Activated naive CD8-positive, alpha-beta T cell treated with anti-CD3 and anti-CD28 coated beads, Interleukin-2, amount 50 U/mL, for 16 hours (primary cell): ENCODE data around the gene KRT13.
"Not testable (repeated sequence)": the region's sequence is repeated elsewhere in the genome, so short reads cannot be mapped to it uniquely, and the experiment has no call there.

ENCODE experiments used
- DNase-seq: peaks from one replicate; pipeline ENCODE4 v3.0.0-alpha.2; 2020; ENCODE audit warnings: low read depth, low spot score

Gene KRT13

DNA sequence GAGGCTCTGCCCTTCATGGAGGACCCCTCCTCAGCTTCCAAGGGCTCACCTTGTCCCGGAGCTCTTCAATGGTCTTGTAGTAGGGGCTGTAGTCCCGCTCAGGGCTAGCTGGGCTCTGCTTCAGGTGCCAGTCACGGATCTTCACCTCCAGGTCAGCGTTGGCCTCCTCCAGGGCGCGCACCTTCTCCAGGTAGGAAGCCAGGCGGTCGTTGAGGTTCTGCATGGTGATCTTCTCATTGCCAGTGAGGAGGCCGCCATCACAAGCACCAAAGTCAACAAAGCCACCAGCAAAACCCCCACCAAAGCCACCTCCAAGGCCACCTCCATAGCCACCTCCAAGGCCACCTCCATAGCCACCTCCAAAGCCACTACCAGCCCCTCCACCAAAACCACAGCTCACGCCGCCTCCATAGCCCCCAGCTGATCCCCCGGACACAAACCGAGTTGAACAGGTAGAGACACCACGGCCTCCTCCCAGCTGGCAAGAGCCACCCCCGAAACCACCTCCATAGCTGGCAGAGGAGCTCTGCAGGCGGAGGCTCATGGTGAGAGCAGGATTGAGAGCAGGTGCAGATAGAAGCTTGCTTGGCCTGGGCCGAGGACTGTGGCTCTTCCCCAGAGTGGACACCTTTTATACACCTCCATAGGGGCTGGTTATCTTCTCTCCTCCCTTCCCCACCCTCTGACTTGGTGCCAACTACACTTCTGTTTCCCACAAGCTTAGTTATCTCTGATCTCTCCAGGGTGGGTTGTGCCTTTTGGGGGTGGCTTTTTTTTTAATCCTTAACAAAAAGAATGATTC is at the start of gene KRT13:
KRT13 (minus strand) TSS at position 606 of the 802 bp plus-strand sequence; CDS start at position 544, 62 bp downstream.
- DNase-seq = no peak

DNA sequence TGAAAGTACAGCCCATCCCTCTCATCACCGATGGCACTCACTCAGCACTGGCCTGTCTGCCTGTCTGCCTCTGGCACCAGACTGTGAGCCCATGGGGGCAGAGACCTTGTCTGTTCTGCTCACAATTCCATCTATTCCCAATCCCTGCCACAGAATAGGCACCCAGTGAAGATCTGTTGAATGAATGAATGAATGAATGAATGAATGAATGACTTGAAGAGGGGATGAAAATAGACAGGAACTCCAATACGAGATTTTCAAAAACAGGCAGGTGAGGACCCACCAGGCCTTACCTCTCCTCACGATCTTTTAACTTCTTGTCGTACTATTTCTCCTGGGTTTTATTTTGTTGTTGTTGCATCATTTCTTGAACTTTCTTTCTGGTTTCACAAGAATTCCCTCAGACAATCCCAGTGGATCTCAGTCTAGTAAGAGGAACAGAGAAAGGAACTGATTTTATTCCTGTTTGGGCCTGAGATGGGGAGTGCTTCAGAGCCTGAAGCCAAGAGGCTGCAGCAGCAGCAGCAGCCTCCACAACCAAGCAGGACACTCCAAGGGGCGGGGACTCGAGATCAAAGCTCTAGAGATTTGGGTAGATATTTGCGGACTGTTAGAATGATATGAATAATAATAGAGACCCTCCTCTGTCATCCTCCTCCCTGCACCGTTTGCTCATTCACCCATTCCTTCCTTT is 48.7 kb upstream of the KRT13 start:
- no peak for DNase-seq

DNA sequence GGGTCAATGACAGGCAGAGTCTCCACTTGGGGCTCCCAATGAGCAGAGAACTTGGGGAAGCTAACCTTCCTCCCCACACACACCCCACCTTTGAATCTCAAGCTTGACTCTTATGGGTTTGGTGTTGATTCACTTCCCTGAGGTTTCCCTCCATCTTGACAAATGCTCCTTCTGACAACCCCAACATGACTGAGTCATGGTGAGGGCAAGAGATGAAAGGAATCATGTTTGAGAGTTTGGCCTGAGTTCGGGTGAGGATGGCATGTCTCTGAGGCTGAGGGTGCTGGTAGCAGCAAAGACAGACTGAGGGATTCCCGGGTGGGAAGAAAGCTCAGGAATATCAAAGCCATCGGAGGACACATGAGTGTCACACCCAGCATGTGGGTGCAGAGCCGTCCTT is 47.8 kb upstream of the KRT13 start:
- DNase-seq = no peak

DNA sequence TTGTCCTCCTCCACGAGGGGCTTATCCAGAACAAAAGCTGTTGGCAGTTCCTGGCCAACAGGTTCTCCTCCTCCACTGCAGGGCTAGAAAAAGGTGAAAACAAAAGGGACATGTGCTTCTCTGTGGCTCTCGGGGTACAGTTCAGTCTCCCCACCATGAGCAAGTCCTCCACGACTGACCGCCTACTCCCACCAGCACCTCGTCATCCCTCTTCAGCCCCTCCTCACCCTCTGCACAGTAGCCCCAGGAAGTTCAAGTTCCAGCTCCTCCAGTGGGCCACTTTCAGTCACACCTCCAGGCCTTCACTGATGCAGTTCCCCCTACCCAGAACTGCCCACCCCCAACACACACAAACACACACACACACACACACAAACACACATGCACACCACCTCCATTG is 47.0 kb upstream of the KRT13 start:
- DNase-seq = no peak

DNA sequence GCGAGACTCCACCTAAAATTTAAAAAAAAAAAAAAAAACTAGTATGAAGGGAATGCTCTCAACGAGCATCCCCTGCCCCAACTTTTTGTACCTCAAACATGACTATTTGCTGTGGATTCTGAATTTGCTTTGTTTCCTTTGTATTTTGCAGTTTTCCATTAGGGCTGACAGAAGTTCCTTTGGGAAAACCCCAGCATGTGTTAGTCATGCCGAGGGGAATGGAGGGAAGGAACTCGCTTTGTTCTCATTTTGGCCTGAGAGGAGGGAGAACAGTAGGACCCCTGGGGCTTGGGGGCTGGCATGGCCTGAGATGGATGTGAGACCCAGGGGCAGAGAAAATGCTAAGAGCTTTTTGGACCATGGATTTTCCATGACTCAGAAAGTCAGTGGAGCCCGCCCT is 46.0 kb upstream of the KRT13 start:
- DNase-seq = no peak

DNA sequence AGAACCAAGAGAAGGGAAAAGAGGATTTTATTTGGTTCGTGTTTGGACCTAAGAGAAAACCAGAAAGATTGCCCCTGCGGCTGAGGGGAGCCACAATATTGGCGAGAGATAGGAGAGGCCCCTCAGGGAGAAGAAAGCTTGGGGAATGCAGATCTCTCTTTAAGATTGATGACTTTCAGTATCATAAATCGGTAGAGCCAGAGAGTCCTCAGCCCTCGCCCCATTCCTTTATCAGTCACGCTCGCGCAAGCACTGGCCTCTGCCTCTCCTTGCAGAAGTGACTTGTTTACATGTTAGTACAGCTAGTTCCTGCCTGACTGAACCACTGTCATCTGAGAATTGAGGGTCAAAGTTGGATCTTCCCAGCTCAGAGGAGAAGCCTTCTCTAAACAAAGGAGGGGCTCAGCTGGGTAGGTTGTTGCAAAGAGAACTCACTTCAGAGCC is 44.2 kb upstream of the KRT13 start:
- DNase-seq = no peak

DNA sequence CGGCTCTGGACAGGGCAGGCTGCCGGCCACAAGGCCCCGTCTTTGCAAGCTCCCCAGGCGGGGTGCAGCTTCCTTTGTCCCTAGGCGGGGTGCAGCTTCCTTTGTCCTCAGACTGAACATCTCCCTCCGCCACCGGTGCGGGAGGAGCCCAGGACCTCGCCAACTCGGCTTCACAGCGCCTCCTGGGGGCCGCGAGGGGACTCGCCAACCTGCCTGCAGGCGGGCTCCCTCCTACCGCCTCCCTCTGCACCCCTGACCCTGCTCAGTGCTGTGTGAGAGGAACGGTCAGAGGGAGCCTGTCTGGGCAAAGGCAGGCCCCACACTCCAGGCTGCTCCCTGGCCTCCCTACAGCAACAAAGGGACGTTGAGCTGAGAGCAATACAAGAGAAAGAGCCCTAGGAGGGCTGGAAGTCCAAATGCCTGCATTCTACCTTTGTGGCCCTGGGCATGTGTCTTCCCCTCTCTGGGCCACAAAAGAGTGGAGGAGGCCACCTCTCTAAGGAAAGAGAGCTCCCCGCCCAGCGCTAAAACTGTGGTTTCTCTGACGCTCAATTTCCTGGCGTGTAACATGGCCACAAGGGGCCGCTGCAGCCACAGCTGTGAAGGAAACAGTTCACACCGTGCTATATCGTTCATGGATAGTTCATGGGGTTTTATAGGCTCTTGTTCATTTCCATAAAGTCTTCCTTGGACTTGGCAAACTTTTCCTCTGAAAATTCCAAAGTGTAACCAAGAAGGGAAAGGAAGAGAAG is 43.6 kb upstream of the KRT13 start:
- peak; percentile 62 for DNase-seq

DNA sequence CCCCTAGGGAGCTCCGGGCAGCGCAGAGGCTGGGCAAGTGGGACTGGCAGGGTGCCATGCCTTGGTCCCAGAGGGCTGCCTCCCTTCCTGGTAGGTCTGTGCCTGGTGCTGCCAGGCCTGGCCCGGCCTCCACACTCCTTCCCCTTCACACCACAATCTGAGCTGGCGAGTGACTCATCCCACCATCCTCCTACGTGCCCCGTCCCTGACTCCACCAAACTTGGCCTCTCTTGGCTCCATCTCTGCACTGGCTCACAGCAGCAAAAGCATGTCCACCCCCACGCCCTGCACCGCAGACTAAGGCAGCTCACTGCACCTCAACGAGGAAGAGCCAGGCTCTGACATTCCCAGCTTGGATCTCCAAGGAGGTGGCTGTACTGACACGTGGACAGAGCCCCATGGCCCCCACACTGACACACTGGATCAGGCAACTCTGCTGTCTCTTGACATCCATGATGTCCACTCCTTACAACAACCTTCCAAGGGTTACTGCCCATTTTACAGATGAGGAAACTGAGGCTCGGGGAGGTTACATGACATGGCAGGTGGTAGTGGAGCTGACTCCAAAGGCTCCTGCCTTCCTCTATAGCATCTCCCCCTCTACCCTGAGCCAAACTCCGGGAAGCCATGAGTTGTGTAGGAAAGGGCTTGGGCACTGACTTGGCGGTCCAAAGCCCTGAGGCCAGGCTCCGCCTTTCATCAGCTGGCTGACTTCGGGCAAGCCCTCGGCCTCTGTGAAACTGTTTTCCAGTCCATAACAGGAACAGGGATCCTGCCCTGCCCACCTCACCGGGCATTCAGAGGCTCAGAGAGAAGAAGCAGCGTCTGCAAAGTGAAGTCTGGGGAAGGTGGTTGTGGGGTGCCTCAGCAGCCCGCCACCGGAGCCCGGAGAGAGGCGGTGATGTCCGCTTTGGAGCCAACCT is 42.8 kb upstream of the KRT13 start:
- DNase-seq = peak; percentile 34

DNA sequence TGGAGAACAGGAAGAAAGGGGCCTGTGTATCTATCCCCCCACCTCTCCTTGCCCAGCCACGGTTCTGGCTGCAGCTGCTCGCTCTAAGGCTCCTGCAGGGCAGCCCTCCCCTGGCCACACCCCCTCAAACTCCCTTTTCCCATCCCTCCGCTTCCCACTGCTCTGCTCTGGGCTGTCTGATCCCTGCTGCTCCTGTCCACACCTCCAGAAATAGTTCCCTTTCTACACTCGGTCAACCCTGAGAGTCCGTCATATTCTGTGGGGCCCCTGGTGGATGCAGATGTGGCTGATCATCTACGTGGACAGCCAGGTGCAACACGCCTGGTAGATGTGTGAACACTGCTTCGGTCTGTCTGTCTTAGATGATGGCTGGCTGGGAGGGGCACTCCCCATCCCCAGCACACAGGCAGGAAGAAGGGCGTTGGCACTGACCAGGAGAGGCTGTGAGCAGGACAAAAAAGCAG is 42.0 kb upstream of the KRT13 start:
- no peak for DNase-seq

DNA sequence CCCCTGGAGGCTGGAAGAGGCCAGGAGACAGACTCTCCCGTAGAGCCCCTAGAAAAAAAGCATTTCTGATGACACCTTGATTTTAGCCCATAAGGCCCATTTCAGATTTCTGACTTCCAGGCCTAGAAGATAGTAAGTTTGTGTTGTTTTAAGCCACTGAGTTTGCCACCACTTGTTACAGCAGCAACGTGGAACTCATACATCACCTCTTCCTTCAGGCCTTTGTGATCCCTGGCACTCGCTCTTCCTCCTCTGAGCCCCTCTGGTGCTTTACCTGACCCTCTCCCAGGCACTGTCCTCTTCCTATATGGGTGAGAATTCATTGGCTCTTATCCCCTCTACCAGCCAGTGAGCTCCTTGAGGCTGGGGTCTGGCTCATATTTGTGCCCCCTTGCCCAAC is 41.4 kb upstream of the KRT13 start:
- no peak for DNase-seq

DNA sequence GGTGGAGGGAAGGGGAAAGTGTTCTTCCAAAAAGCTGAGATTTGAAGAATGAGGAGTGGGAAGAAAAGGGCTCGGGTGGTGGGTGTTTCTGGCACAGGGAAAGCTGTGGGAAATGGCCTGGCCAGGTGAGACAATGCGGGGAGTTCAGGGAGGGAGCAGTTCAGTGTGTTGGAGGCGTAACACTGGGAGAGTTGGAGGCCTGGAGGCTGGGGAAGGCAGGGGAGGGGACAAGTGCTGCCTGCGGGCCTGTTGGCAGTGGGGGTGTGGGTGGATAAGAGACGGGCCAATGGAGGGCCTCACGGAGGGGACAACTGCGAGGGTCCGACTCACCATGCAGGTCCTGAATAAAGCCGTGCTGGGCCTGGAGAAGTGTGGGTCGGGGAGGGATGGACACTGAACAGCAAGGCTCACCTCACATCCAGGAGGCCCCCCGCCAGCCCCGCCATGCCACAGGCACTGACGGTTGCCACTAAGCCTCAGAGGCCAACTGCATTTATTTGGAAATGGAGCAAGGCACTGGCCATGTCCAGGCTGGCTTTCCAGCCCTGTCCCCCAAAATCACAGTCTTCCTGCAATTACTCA is 40.5 kb upstream of the KRT13 start:
- DNase-seq = no peak

DNA sequence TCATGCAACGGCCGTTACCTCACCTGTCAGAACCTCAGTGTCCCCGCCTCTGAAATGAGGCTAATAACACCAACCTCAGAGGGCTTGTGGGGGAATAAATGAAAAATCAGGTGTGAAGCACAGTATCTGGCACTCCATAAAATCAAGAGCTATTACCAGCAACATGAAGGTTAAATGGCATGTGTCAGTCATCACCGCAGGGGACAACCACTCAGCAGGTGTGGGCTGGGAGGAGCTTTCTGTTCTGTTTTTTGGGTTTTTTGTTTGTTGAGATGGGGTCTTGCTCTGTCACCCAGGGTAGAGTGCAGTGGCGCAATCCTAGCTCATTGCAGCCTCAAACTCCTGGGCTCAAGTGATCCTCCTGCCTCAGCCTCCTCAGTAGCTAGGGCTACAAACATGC is 39.5 kb upstream of the KRT13 start:
- no peak for DNase-seq

DNA sequence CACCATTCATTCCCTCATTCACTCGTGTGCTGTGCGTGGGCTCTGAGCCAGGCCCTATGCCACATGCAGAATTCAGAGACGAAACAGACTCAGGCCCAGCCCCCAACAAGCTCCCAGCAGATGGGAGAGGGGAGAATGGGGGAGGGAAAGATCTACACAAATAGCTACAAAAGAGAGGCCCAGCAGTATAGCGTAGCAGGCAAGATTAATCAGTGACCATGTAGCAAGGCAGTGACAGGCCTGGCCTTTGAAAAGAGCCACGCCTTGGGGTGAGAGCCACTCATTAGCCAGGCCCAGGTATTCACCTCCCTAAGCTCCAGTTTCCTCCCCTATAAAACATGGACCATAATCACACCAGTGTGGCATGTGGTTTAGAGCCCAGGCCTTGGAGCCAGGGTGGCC is 39.1 kb upstream of the KRT13 start:
- DNase-seq = no peak

DNA sequence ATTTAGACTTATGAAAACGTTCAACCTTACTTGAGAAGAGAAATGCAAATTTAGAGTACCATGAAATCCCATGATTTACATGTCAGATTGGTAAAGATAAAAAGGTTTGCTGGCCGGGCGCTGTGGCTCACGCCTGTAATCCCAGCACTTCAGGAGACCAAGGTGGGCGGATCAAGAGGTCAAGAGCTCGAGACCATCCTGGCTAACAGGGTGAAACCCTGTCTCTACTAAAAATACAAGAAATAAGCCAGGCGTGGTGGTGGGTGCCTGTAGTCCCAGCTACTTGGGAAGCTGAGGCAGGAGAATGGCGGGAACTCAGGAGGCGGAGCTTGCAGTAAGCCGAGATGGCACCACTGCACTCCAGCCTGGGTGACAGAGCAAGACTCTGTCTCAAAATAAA is 37.4 kb upstream of the KRT13 start:
- not testable (repeated sequence) for DNase-seq

DNA sequence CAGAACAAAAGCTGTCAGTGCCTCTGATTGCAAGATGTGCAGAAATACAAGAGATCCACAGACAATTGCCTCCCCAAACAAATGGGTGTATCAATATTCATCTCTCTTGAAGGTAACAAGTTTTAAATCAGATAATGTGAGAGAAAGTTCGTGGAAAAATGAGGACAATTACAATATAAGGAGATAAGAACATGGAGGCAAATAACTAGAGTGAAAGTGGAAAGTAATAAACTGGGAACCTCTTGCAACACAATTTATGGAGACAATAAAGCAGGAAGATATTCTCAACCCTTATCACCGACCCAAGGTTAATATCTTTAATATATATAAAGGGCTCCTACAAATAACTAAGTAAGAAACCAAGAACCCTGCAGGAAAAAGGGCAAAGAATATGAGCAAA is 36.9 kb upstream of the KRT13 start:
- DNase-seq = no peak

DNA sequence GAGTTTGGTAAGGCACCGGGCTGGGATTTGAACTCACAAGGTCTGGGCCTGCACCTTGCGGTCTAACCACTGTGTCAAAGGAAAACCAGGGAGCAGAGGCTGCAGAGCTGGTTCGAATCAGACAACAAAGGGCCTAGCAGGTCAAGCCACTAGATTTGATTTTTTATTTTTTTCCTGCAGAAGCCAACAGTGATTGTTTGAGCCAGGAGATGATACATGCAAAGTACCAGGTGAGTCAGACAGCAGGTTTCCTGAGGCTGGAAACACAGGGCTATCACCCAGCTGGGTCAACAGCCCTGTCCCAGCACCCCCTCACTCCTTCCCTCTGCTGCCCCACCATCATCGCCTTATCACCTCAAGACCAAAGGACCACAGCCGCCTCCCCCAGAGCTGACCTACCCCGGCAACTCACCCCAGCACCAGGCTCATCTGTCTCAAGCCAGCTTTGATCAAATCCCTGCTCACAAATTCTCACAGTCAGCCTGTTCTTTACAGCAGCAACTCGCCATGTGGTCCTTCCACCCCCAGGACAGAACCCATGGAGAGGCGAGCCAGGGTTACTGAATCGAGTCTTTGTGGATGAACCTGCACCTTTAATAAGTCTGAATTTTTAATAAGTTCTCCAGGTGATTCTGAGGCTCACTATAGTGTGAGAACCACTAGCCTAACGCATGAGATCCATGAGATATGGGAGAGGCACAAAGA is 35.7 kb upstream of the KRT13 start:
- DNase-seq = no peak

DNA sequence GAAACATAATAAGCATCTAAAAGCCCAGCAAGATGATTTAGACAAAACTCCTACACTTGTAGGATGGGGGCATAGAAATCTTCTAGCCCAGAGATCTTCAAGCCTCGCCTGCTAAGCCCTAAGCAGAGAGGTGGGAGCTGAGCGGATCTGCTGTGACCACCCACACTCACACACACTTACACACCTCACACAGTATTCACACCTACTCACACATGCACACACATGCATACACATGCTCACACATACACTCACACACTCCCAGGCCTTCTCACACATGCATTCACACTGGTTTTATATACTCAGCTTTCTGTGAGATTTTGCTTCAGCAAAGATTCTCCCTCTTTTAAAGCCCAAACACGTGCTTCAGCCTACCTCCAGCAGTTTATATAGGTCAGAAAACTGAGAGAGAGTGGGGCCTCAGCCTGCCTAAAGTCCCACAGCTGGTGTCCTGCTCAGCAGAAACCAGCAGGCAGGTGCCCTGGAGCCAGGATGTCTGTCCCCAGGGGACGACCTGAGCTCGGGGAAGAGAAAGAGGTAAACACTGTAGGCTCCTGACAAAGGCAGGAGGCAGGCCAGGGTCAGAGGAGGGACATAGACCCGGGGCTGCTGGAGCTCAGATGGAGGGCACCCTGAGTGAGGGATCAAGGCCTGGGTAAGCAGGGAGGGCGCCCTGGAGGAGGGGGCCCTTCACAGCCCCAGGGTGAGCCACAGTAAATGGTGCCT is 34.7 kb upstream of the KRT13 start:
- no peak for DNase-seq

DNA sequence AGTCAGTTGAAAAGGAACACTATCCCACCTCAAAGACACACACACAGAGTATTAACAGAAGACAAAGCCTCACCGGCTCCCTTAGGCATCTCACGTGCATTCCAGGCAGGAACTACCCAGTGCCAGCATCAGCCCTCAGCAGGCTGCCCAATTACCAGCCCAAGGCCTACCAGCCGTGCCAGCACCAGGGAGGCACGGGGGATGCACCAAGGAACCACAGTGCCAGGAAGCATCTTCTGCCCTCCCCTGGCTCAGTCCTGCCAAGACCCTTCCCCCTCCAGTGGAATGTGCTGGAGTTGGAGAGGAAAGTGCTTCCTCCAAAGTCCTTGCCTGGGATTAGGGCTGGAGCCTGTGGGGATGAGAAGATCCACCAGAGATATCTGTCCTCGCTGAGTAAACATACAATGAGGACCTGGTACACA is 33.7 kb upstream of the KRT13 start:
- DNase-seq = no peak

DNA sequence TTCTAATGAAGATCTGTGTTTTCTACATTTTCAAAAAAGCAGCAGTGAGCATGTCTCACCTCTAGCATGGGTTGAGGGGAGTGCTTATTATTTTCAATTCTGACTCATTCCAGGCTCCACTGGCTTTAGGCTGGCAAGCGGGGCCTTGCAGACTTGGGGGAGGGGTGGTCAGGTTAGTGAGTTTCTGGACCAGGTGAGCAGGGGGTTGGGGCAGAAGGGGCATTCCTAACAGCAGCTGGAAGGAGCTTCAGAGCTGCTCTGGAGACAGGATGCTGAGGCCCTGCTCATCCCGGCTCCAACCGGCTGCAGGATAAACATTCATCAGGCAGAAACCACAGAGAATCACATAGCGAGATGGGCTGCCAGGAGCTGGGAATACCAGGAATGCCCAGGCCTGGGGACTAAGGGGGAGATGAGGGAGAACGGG is 33.2 kb upstream of the KRT13 start:
- no peak for DNase-seq

DNA sequence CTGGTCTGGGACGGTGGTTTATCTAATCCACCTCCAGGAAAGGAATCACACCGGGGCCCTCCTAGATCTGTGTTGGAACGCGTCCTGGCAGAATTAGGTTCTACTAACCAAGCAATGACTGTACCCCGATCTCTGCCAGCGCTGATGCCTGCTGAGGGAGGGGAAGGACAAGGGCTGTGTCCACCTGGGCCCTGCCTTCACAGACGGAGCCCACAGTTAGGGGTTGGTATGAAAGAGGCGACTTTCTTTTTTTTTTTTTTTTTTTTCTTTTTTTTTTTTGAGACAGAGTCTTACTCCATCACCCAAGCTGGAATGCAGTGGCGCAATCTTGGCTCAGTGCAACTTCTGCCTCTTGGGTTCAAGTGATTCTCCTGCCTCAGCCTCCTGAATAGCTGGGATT is 32.6 kb upstream of the KRT13 start:
- no peak for DNase-seq
